Stimulated activated naive CD4-positive, alpha-beta T cell treated with Interleukin-2 at 50 U/mL for 16 hours (primary cell): ENCODE results near the gene ALPI.
"Not testable (repeated sequence)": the region's sequence is repeated elsewhere in the genome, so short reads cannot be mapped to it uniquely, and the experiment has no call there.

Experiments used
- DNase-seq: peaks from one replicate; lab custom pipeline; 2025; lab: John Stamatoyannopoulos, UW

The ALPI gene

GRCh38 chr2:232420463-232421188 is 35.3 kb upstream of the ALPI start:
- no peak for DNase-seq

GRCh38 chr2:232421189-232421785 is 34.7 kb upstream of the ALPI start:
- DNase-seq, result no peak

DNA sequence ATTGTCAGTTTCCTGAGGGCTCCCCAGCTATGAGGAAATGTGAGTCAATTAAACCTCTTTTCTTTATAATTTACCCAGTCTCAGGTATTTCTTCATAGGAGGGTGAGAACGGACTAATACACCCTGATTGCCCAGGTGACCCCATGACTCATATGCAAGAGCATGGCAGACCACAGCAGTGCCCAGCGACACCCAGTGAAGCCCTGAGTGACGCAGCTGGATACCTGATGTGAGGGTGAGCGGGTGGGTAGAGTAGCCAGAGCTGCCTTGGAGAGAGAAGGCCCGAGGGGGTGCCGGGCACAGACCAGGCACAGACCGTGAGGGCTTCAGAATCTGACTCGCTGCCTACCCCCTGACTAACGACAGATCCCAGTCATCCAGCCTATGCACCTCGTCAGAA is 33.9 kb upstream of the ALPI start:
- no peak for DNase-seq

DNA sequence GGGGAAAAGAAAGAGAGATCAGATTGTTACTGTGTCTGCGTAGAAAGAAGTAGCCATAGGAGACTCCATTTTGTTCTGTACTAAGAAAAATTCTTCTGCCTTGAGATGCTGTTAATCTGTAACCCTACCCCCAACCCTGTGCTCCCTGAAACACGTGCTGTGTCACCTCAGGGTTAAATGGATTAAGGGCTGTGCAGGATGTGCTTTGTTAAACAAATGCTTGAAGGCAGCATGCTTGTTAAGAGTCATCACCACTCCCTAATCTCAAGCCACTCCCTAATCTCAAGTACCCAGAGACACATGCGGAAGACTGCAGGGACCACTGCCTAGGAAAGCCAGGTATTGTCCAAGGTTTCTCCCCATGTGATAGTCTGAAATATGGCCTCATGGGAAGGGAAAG is 33.0 kb upstream of the ALPI start:
- not testable (repeated sequence) for DNase-seq

DNA sequence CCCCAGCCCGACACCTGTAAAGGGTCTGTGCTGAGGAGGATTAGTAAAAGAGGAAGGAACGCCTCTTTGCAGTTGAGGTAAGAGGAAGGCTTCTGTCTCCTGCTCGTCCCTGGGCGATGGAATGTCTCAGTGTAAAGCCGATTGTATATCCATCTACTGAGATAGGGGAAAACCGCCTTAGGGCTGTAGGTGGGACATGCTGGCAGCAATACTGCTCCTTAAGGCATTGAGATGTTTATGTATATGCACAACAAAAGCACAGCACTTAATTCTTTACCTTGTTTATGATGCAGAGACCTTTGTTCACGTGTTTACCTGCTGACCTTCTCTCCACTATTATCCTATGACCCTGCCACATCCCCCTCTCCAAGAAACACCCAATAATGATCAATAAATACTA is 32.5 kb upstream of the ALPI start:
- DNase-seq, result not testable (repeated sequence)

GRCh38 chr2:232431705-232432590 is 24.0 kb upstream of the ALPI start:
- no peak for DNase-seq

DNA sequence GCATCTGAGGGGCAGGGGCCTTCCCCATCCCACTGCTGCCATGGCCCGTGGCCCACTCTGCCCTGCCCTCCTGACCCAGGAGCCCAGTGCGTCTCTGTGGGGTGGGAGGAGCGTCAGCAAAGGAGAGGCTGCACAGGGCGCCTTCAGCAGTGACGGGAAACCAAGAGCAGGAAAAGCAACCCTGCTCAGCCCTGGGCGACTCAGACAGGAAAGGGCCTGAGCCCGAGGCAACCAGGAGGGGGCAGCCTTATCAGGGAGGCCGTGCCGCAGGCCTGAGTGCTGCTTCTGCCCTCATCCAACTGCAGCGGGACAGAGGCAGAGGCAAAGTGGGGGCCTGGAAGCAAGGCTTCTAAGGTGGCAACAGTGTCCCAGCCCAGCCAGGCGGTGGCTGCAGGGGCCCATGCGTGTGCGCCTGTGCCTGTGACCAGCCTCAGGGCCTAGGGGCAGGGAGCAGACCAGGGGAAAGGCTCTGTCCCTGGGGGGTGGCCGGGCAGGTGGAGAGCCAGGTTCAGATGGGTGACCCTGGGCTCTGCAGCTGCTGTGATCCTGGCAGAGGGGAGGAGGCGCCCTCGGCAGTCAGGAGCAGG is 23.3 kb upstream of the ALPI start:
- no peak for DNase-seq

GRCh38 chr2:232433622-232434021 is 22.3 kb upstream of the ALPI start:
- DNase-seq, result not testable (repeated sequence)

- no peak for DNase-seq
Observed at GRCh38 chr2:232434091-232434490, 21.9 kb upstream of the ALPI start.

- DNase-seq, result no peak
Observed at GRCh38 chr2:232434563-232435374, 21.2 kb upstream of the ALPI start.

DNA sequence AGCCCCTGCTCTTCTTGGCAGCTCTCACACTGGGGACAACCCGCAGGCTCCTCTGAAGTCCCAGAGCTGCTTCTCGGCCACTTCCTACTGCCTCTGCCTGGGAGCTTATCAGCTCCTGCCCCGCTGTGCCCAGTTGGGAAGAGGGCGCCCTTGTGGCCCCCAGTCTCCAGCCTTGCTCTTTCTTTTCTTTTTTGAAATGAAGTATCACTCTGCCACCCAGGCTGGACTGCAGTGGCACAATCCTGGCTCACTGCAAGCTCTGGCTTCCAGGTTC is 20.6 kb upstream of the ALPI start:
- DNase-seq, result no peak

- no peak for DNase-seq
Observed at GRCh38 chr2:232435805-232436204, 20.1 kb upstream of the ALPI start.

DNA sequence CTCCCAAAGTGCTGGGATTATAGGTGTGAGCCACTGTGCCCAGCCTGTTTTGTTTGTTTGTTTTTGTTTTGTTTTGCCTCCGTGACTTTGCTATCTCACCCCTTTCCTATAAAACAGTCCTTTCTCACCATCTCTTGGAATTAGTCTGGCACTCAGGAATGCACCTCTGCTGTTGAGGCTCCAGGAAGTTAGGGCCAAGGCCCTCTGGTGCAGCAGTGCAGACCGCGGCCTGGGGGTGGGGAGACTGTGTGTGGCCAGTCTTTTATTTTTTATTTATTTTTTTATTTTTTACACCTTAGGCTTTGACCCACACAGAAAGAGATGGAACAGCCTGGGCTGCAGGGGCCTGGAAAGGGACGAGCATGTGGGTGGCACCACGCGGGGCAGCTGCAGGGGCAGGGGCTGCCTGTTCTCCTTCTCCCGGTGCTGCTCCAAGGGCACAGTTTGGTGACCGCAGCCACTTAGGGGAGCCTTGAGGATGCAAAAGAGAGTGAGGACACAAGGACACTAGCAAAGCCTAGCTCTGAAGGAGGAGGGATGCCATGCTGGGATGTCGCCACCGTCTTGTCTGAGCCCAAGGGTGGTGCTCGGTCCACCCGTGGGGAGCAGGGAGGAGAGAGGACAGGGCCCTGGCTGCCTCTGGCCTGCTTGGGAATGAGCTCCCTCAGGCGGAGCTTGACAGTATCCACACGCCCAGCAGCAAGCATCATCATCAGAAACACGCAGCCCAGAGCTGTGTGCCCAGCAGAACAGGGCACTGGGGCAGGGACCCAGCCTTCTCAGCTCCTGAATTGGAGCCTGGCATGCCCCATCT is 19.4 kb upstream of the ALPI start:
- no peak for DNase-seq

DNA sequence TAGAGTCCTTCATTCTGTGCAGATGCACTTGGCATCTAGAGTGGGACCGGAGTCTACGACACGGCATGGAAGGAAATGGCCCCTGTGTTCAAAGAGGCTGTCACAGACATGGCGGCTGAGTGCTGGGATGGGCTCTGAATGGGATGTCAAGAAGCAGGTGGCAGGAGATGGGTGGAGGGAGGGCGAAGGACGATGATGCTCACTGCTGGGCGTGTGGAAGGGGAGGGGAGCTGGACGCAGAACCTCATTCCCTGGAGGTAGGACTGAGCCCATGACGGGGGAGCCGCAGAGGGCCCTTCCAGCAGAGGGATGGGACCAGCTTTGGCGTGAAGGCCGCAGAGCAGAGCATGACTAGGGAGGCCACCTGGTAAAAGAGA is 18.8 kb upstream of the ALPI start:
- DNase-seq, result no peak

DNA sequence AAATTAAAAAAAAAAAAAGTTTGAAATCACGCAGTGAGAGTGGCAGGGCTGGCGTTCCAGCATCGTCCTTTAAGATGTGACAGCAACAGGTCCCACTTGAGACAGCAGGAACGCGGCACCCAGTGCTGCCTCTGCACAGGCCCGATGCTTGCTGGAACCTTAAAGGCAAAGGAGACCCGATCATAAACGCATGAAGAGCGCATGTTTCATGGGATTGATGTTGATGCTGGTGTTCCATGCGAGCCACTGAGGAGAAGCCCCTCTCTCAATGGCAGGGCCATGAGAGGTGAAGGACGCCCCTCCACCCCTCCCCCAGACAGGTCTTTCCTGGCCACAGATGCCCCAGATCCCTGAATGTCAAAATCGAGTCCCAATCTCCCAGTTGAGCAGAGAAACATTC is 17.9 kb upstream of the ALPI start:
- no peak for DNase-seq

DNA sequence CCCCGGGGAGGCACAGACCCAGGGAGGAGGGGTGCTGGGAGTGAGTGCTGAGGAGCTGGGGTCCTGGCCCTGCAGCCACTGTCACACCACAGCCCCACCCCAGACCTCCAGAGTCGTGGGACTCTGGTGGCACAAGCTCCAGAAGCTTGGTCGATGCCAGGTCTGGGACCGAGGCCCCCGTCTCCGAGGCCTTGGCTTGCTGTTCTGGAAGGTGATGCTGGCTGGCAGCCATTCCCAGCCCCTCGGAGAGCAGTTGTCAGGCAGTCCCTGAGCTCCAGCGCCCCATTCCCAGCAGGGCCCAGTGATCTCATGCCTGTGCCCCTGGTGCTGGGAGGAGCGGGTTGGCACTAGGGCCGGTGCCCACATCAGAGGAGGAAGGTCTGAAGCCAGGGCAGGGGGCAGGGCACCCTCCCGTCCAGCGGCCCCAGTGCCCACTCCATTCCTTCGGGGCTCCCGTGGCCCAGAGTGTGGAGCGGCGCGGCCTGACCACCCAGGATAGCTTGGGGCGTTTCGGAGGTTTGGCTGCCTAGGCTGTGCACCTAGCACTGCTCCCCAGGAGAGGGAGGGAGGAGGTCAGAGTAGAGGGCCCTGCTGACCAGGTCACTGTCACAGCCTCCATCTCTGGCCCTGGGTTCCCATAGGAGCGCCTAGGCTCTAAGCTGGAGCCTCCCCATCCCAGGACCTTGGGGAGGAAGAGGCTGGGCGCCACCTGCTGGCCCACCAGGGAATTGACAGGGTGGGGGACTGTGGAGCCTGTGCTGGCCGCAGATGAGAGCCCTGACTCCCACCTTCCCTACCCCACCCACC is 16.8 kb upstream of the ALPI start:
- peak; percentile 21 for DNase-seq

GRCh38 chr2:232439758-232440135 is 16.2 kb upstream of the ALPI start:
- no peak for DNase-seq

DNA sequence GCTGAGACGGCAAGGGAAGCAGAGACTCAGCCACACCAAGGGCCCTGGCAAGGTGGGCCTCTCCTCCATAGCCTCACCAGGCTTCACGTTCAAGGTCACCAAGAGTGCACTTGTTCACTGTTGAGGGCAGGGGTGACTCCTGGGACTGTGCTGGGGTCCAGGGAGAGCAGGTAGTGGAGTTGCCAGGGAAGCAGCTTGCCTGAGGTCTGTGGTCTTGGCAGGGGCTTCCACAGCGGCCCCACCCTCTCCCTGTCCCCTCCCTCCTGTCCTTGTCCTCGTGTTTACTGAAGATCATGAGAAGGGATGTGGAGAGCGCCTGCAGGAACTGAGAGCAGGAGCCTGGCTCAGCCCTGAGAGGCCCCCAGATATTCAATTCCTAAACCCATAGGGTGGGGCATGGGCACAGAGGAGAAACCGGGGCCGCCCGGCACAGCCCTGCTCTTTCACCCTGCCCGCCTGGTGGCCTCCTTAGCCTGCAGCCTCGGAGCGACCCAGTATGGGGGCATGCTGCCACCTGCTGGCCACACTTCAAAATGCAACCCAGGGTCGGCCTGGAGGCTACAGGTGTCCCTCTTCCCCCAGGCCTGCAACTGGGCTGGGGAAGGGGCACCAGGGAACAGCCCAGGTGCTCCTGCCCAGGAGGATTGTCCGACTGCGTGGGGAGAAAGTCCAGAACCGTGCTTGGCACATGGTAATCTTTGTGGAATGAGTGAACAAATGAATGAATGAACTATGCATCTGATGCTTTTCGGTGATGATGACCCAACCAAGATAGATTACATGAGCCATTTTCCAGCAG is 15.5 kb upstream of the ALPI start:
- peak; percentile 73 for DNase-seq

- DNase-seq, result no peak
Observed at GRCh38 chr2:232441147-232441651, 14.8 kb upstream of the ALPI start.
